Thoracic aorta endothelial cell (primary cell): ENCODE results near the gene DZIP1L. TPM values are rescaled to one million over a fixed set of nuclear protein-coding genes. Genes with fewer than 3 reads are reported as not detected.

Experiments
- total RNA-seq: library from RNA; depleted of rRNA; stranded (reverse); fragments of >200 nt; gene quantifications from 2 replicates; pipeline ENCODE4 v1.2.3, GENCODE V29; 2012

Gene DZIP1L
- 13.8 and 23.6 TPM in 2 replicates for total RNA-seq

DNA sequence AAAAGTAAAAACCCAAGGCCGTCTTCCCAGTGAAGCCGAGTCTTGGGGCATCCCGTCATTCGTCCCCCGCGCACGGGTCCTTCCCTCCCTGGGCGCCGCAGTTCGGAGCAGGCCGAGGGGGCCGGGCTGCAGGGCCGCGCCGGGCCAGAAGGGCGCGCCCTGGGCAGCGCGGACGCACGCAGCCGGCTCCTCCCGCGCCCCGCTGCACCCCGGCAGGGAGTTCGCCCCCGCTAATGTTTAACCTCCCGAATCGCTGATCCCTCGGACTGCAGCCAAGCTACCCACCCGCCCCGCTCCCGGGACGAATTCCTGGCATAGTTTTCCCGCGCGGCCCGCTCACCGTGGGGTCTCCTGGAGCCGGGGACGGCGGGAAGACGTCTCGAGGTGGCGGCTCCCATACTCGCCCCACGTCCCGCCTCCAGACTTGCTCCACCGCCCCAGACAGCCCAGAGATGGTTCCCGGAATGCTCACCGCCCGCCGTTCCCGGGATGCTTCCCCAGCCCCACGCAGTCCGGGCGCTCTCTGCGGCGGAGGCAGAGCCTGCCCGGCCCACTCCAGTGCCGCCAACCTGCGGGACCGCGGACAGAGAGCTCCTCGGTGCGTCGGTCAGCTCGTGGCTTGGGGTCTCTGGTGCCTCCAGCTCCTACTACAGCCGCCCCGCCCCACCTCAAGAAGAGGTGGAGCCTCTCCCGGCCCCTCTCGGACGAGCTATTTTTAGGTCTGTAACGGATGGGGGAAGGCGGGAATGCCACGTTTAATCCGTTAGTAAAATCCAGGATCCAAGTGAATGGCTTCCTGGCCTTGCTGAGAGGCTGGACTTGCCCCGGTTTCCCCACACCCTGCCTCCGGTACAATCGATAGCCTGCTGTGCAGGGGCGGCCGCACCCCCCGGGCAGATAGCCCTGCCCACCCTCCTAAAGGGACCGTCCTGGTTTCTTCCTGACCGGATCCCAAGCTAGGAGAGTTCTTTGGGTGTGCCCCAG is at the start of gene DZIP1L:
TSS of gene DZIP1L (minus strand) at position 621 of the 984 bp plus-strand sequence. CDS start 11,637 bp downstream, outside the sequence.

GRCh38 chr3:138132239-138132638 is 16.8 kb upstream of the DZIP1L start, which contains the start of gene A4GNT:
Gene A4GNT (minus strand): TSS chr3:138132390. CDS start chr3:138131256, 1,134 bp downstream.

Other genes with a start within 250 kb of the DZIP1L start
- not detected in 2 replicates for gene CLDN18, start 105.4 kb downstream of the DZIP1L start, total RNA-seq
- not detected in 2 replicates for gene A4GNT, start 16.8 kb upstream of the DZIP1L start, total RNA-seq
- 17.3 and 19.3 TPM in 2 replicates for gene DBR1, start 59.3 kb upstream of the DZIP1L start, total RNA-seq
- gene ARMC8, start 71.7 kb upstream of the DZIP1L start, total RNA-seq: 70.4 and 81.4 TPM in 2 replicates
- gene NME9, start 214.2 kb upstream of the DZIP1L start, total RNA-seq: not detected in 2 replicates
- 10.0 and 17.6 TPM in 2 replicates for gene MRAS, start 233.0 kb upstream of the DZIP1L start, total RNA-seq